ENCODE results near the gene TANGO2.

The TANGO2 gene

GRCh38 chr22:20069331-20070042 lies 48.6 kb downstream of the TANGO2 start:
- no peak overlapping the region for H3K27ac ChIP-seq
- no peak overlapping the region for H3K4me3 ChIP-seq
- no peaks in the 10 kb centered on the region for H3K27me3 ChIP-seq
- no peaks in the 10 kb centered on the region for H3K9me3 ChIP-seq
- no peak for TF ChIP-seq CTCF (IDR thresholded peaks at IDR 0.05)
- DNase-seq: no peak
- intact Hi-C loops (cut with DNase I; ENCODE audit: low total_unique reads): no loop called here
- peaks cover under 1 to 20% (median 10%) of the 10 kb centered on the region in 3 donors for H3K36me3 ChIP-seq
- H3K4me1 ChIP-seq: no peaks in the 10 kb centered on the region

- Histone ChIP-seq H3K36me3 (no peaks in the 10 kb centered on the region), H3K27ac (no peak overlapping the region), H3K4me3 (no peak overlapping the region), H3K27me3 (no peaks in the 10 kb centered on the region), H3K4me1 (no peaks in the 10 kb centered on the region), H3K9me3 (no peaks in the 10 kb centered on the region)
- no peak for DNase-seq
- TF ChIP-seq CTCF (IDR thresholded peaks at IDR 0.05): no peak
- intact Hi-C loops (cut with DNase I; ENCODE audit: low total_unique reads): no loop called here
Observed at GRCh38 chr22:20071524-20071972, 50.6 kb downstream of the TANGO2 start.

DNA sequence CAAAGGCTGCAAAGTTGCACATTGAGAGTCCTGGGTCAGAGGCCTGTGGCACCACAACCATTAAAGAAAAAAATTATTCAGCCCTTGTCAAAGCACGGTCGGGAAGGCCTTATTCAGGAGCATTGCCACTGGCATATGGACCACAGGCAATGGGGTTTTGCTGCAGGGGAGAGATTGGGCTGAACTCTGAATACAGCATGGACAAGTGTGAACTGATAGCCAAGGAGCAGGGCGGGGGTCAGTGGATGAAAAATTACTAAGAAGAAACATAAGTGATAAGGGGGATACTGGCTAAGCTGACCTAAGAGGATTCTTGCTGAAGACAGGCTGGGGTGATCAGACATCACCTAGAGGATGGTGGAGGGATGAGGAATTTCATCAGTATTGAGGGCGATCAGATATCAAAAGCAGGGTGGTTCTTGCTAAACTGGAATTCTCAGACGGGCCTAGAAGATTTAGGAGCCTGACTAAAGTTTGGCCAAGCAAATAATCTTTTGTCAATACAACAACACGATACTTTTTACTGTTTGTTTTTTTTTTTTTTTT lies 55.8 kb downstream of the TANGO2 start:
- DNase-seq: no peak
- H3K4me3 ChIP-seq: no peak overlapping the region
- H3K4me1 ChIP-seq: peaks cover 0 to 18% (median 11%) of the 10 kb centered on the region in 4 donors
- no peaks in the 10 kb centered on the region for H3K9me3 ChIP-seq
- H3K36me3 ChIP-seq: no peaks in the 10 kb centered on the region
- H3K27ac ChIP-seq: no peak overlapping the region
- no peak for TF ChIP-seq CTCF (IDR thresholded peaks at IDR 0.05)
- intact Hi-C loops (cut with DNase I; ENCODE audit: low total_unique reads): no loop called here
- no peaks in the 10 kb centered on the region for H3K27me3 ChIP-seq

DNA sequence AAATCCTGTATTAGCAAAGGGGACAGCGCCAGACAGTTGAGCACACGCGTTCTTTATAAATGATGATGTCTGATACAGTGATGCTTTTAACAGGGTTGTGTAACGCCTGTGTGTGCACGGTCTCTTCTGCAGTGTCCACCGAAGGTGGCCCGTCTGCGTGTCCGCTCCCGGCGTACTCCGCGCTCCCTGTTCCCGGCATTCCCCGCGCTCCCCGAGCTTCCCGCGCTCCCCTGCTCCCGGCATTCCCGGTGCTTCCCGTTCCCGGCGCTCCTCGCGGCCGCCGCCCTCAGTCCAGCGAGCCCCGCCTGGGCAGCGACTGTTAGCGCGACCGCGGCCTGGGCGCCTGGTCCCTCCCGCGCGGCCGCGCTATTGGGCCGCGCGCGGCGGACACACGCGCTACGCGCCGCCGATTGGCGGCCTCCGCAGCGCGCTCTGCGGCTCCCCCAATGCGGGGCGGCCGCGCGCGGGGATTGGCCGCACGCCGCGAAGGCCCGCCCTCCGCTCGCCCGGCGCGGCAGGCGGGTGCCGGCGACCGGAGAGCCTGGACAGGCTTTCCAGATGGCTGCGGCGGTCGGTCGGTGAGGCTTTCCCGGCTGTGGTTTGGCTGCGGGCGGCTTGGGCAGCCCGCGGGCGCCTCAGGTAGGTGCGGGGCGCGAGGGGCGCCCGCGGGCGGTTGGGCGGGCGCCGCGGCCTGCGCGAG lies 59.0 kb downstream of the TANGO2 start, which contains the start of gene DGCR8:
Gene DGCR8 (plus strand): TSS at position 497 of the 700 bp plus-strand sequence. CDS start 5,723 bp downstream, outside the sequence.
- Histone ChIP-seq H3K27me3 (no peaks in the 10 kb centered on the region), H3K9me3 (no peaks in the 10 kb centered on the region), H3K27ac (peak within 1 kb of the TSS; percentile 83 to 91), H3K36me3 (peaks cover 0 to 3% (median 0%) of the 10 kb centered on the region in 3 donors), H3K4me3 (peak within 1 kb of the TSS; percentile 76 to 86), H3K4me1 (peaks cover 2 to 50% (median 37%) of the 10 kb centered on the region in 4 donors)
- intact Hi-C loops (cut with DNase I; ENCODE audit: low total_unique reads): no loop called here
- DNase-seq: peak; percentile 91 to 97
- TF ChIP-seq CTCF (IDR thresholded peaks at IDR 0.05): no peak

DNA sequence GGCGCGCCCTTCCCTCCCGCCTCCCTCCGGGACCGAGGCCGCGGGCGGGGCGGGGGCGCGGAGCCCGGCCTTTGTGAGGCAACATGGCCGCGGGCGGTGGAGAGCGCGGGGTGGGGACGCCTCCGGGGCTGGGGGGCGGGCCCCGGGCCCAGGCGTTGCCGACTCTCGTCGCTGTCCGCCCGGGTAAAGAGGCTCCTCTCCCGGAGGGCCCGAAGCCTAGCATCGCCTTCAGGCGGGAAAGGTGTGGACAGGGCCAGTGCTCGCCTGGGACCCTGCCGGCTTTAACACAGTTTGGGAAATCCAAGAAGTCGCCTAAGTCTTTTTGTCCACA lies 59.5 kb downstream of the TANGO2 start:
- no peaks in the 10 kb centered on the region for H3K27me3 ChIP-seq
- TF ChIP-seq CTCF (IDR thresholded peaks at IDR 0.05): no peak
- peak overlapping the region; percentile 76 to 86 for H3K4me3 ChIP-seq
- H3K4me1 ChIP-seq: peaks cover 6 to 54% (median 39%) of the 10 kb centered on the region in 4 donors
- peaks cover 0 to 3% (median 0%) of the 10 kb centered on the region in 3 donors for H3K36me3 ChIP-seq
- H3K27ac ChIP-seq: peak overlapping the region; percentile 82 to 83
- intact Hi-C loops (cut with DNase I; ENCODE audit: low total_unique reads): no loop called here
- no peaks in the 10 kb centered on the region for H3K9me3 ChIP-seq
- peak; percentile 51 to 75 for DNase-seq
